Psoas muscle (tissue), 8 donors: Measurements from ENCODE around the gene TRIM25. TPM values are rescaled to one million over a fixed set of nuclear protein-coding genes. Genes with fewer than 3 reads are reported as not detected.
A peak's percentile ranks its signal among the peaks of the same experiment; 100 is the strongest.

ENCODE experiments used
- ATAC-seq, 4 donors: fragments of 200-7000 bp; cut with Tn5 transposase; one replicate each; pipeline ENCODE4 v1.9.1; 2020; ENCODE audit warnings: moderate library complexity in 3 of 4, mild to moderate bottlenecking in 2 of 4
- DNase-seq, 2 donors: peaks; one replicate each; pipeline ENCODE4 v3.0.0-alpha.2; 2020
- H3K27ac ChIP-seq: fragments of 200-600 bp; one replicate; pipeline ENCODE4 v1.8.0; 2022
- H3K27me3 ChIP-seq, 3 donors: fragments of 200-600 bp in 1 of 3; one replicate each; pipeline versions ENCODE4 v1.6.1 to v1.8.0; 2013 to 2022; ENCODE audit warnings: low read length in 2 of 3, mild to moderate bottlenecking in 2 of 3, moderate library complexity in 1 of 3; ENCODE audit not compliant: insufficient read depth in 3 of 3
- H3K36me3 ChIP-seq, 2 donors: fragments of 200-600 bp in 1 of 2; one replicate each; pipeline versions ENCODE4 v1.6.1 to v1.8.0; 2013 to 2022; ENCODE audit warnings: low read depth in 1 of 2, mild to moderate bottlenecking in 1 of 2, moderate library complexity in 1 of 2; ENCODE audit not compliant: insufficient read depth in 1 of 2
- H3K4me1 ChIP-seq: fragments of 200-600 bp; one replicate; pipeline ENCODE4 v1.8.0; 2022
- H3K4me3 ChIP-seq: fragments of 200-600 bp; one replicate; pipeline ENCODE4 v1.8.0; 2022; ENCODE audit warnings: mild to moderate bottlenecking
- H3K9me3 ChIP-seq: fragments of 200-600 bp; one replicate; pipeline ENCODE4 v1.8.0; 2022
- WGBS, 3 donors: extraction: QIAGEN DNeasy Blood & Tissue Kit; methylation state at CpG; one replicate each; pipeline versions ENCODE4 v1.1.6 to v1.1.7; 2013; 5-methylcytosine and 5-hydroxymethylcytosine counted together
- intact Hi-C, 2 donors: fragments of 100-400 bp; cut with DNase I; formaldehyde crosslinking; loops; one replicate each; pipeline versions ENCODE4 v1.11.0 to v1.14.2; 2022
- polyA plus RNA-seq, 3 donors: library from polyadenylated mRNA; stranded (reverse); fragments of 200-250 nt; gene quantifications; one replicate each; pipeline ENCODE4 v1.2.3, GENCODE V29; 2013
- total RNA-seq, 4 donors: library from RNA; stranded (reverse); fragmentation: NEBNext Ultra II Directional in 2 of 4; extraction: Animal tissue kit (Norgen Biotek cat#: 25700) in 2 of 4; gene quantifications; one replicate each; pipeline versions ENCODE4 v1.2.1 to v1.2.4, GENCODE V29; 2021 to 2023
- TF ChIP-seq, protein P1 (sequence below): fragments of 200-600 bp; IDR thresholded peaks from one replicate; pipeline ENCODE4 v1.8.0; 2022; ENCODE audit warnings: antibody characterized with exemption
- donor health status: healthy with polysubstance abuse.
- donor health status: DM: no; HTN: no; CAD: no; lungs with moderate emphysema.
- donor health status: Bipolar disorder and iron deficiency.
- donor health status: healthy.
- donor health status: DM: yes; HTN: yes; CAD: no.
- donor health status: DM: no; HTN: no; CAD: no.
- donor health status: DM: no; HTN: no; CAD: no.
- donor health status: DM: yes; HTN: yes; CAD: no.

TRIM25 gene
- total and polyA plus RNA-seq, 7 donors, result 5.1 to 20.0 (median 12.4) TPM

DNA sequence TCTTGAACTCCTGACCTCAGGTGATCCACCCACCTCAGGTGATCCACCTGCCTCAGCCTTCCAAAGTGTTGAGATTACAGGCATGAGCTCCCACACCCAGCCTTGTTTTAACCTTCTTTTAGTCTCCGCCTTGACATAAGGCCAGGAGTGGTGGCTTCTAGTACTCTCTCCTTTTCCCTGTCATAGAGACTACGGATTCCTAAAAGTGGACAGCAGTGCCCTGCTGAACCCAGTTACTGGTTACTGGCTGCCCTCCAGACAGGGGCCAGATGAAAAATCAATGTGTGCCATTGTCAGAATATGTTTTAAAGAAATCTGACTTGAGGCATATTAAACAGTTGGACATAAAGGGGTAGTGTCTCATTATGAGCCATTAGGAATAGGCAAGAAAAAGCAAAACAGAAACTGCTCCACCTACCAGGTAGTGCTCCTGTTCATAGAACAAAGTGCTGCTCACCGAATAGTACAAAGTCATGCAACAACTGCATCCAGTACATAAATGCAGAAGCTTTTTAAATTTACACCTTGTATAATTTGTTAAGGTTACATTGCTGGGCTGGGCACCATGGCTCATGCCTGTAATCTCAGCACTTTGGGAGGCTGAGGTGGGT is 32.1 kb downstream of the TRIM25 start:
- TF ChIP-seq, protein P1, sequence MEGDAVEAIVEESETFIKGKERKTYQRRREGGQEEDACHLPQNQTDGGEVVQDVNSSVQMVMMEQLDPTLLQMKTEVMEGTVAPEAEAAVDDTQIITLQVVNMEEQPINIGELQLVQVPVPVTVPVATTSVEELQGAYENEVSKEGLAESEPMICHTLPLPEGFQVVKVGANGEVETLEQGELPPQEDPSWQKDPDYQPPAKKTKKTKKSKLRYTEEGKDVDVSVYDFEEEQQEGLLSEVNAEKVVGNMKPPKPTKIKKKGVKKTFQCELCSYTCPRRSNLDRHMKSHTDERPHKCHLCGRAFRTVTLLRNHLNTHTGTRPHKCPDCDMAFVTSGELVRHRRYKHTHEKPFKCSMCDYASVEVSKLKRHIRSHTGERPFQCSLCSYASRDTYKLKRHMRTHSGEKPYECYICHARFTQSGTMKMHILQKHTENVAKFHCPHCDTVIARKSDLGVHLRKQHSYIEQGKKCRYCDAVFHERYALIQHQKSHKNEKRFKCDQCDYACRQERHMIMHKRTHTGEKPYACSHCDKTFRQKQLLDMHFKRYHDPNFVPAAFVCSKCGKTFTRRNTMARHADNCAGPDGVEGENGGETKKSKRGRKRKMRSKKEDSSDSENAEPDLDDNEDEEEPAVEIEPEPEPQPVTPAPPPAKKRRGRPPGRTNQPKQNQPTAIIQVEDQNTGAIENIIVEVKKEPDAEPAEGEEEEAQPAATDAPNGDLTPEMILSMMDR, result no peak
- no peaks in the 10 kb centered on the region for H3K4me1 ChIP-seq
- ATAC-seq (no peak), DNase-seq (no peak)
- intact Hi-C loops, result no loop called here
- H3K27me3 ChIP-seq, result no peaks in the 10 kb centered on the region
- WGBS, 3 donors, result 92 to 98% (median 94%) methylated on average over 3 of the region's 3 CpGs
- peaks cover 0 to 10% of the 10 kb centered on the region in 2 donors for H3K36me3 ChIP-seq
- H3K9me3 ChIP-seq, result no peaks in the 10 kb centered on the region
- no peak overlapping the region for H3K27ac ChIP-seq
- H3K4me3 ChIP-seq, result no peak overlapping the region

DNA sequence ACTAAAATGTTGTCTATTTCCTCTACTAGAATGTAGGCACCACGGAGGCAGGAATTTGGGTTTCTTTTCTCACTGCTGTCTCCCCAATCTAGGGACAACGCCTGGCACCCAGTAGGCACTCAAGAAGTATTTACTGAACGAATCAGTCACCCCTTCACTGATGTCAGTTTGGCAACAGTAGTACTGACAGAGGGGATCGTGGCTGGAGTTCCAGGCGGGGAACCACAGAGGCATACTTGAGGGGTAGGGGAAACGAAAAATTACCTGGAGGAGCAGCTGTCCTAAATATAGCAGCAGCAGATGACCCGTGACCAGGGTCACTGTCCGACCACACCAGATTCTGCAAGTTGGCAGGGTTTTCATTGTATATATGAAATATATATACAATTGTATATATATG is 33.3 kb downstream of the TRIM25 start:
- H3K4me1 ChIP-seq, result no peaks in the 10 kb centered on the region
- no peaks in the 10 kb centered on the region for H3K36me3 ChIP-seq
- no peak overlapping the region for H3K27ac ChIP-seq
- no peaks in the 10 kb centered on the region for H3K9me3 ChIP-seq
- DNase-seq, result no peak
- no peak for ATAC-seq
- no peaks in the 10 kb centered on the region for H3K27me3 ChIP-seq
- TF ChIP-seq, protein P1, result no peak
- intact Hi-C loops, result no loop called here
- 65 to 69% (median 65%) methylated on average over 8 of the region's 8 CpGs for WGBS, 3 donors
- no peak overlapping the region for H3K4me3 ChIP-seq

DNA sequence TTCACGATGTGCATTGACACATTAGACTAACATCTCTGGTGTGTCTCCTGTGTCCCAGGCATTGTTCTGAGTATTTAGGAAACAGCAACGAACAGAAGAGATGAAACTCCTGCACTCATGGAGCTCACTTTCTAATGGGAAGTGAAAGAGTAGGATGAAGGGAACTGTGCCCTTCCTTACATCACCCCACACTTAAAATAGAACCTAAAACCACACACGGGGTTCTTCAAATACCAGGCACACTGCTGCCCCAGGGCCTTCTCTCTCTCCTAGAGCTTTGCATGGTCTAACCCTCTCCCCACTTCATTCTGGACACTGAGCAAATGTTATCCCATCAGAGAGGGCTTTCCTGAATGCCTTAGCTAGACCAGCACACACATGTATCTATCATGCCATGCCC is 33.7 kb downstream of the TRIM25 start:
- no peak overlapping the region for H3K27ac ChIP-seq
- TF ChIP-seq, protein P1, result no peak
- H3K4me3 ChIP-seq, result no peak overlapping the region
- no peaks in the 10 kb centered on the region for H3K27me3 ChIP-seq
- no peaks in the 10 kb centered on the region for H3K4me1 ChIP-seq
- ATAC-seq (peak in 1 of 4 donors; percentile 21), DNase-seq (no peak)
- no peaks in the 10 kb centered on the region for H3K36me3 ChIP-seq
- WGBS, 3 donors, result 55 to 70% (median 68%) methylated on average over 3 of the region's 3 CpGs
- no peaks in the 10 kb centered on the region for H3K9me3 ChIP-seq
- intact Hi-C loops, result no loop called here

DNA sequence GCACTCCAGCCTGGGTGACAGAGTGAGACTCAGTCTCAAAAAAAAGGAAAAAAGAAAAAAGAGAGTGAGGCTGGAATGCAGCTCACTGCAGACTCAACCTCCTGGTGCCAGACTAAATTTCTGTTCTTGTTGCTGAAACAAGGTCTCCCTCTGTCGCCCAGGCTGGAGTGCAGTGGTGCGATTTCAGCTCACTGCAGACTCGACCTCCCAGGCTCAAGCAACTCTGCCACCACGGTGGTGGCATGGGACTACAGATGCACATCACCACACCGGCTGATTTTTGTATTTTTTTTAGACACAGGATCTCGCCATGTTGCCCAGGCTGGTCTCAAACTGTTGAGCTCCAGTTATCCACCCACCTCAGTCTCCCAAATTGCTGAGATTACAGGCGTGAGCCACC is 34.6 kb downstream of the TRIM25 start:
- no peak for DNase-seq
- no peak overlapping the region for H3K4me3 ChIP-seq
- 86 to 89% (median 88%) methylated on average over 7 of the region's 7 CpGs for WGBS, 3 donors
- H3K27me3 ChIP-seq, result no peaks in the 10 kb centered on the region
- H3K36me3 ChIP-seq, result no peaks in the 10 kb centered on the region
- no peaks in the 10 kb centered on the region for H3K9me3 ChIP-seq
- H3K27ac ChIP-seq, result no peak overlapping the region
- TF ChIP-seq, protein P1, result no peak
- no peak for ATAC-seq
- no peaks in the 10 kb centered on the region for H3K4me1 ChIP-seq
- intact Hi-C loops, result no loop called here

DNA sequence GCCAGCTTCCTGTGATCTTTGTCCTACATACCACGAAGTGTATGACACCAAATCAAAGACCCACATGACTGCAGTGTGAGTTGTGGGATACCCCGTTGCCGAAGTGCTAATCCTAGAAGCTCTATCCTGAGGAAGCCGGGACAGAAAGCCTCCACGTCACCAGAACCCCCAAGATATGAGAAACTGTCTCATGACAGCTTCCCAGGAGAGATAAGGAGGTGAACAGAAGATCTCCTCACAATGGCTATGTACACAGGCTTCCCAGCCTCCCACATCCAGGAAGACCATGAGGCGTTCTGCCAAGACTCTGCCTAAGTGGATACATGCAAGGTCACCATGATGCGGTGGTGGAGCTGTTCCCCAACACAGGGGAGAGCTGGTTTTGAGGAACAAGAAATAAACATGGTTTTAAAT is 37.1 kb downstream of the TRIM25 start:
- WGBS, 3 donors, result 77 to 86% (median 77%) methylated on average over 7 of the region's 7 CpGs
- DNase-seq, result no peak
- no peak overlapping the region for H3K27ac ChIP-seq
- intact Hi-C loops, result no loop called here
- H3K36me3 ChIP-seq, result no peaks in the 10 kb centered on the region
- no peak overlapping the region for H3K4me3 ChIP-seq
- H3K27me3 ChIP-seq, result no peaks in the 10 kb centered on the region
- no peaks in the 10 kb centered on the region for H3K9me3 ChIP-seq
- ATAC-seq, result no peak
- TF ChIP-seq, protein P1, result no peak
- no peaks in the 10 kb centered on the region for H3K4me1 ChIP-seq
